SK-MEL-5 (cell line): ENCODE measurements around the gene CDK2. TPM values are rescaled to one million over a fixed set of nuclear protein-coding genes. Genes with fewer than 3 reads are reported as not detected.
"Not testable (repeated sequence)": the region's sequence is repeated elsewhere in the genome, so short reads cannot be mapped to it uniquely, and the experiment has no call there.

Experiments used
- DNase-seq: peaks from one replicate; pipeline ENCODE4 v3.0.0-alpha.2; 2016; ENCODE audit warnings: low read depth, low spot score
- in situ Hi-C: cut with HindIII; loops from 2 replicates; pipeline ENCODE4 v1.10.0; 2016; ENCODE audit warnings: low sequenced_read_pairs, high pct_unique_total_duplicates, low pct_unique_long_range_greater_than_20kb
- total RNA-seq: library from RNA; depleted of rRNA; stranded (reverse); fragments of >200 nt; shearing (Covaris generic); gene quantifications from 2 replicates; pipeline ENCODE4 v1.2.3, GENCODE V29; 2014

CDK2 gene
- total RNA-seq, 1 experiment from 2014 or later: 917 TPM

- in situ Hi-C loops: no loop called here
- peak; percentile 100 for DNase-seq
Observed at GRCh38 chr12:55970775-55971174, 4.1 kb downstream of the CDK2 start.

- in situ Hi-C loops: no loop called here
- DNase-seq: peak; percentile 89
Observed at GRCh38 chr12:55972042-55972441, 5.4 kb downstream of the CDK2 start.

GRCh38 chr12:55972456-55972855, 5.8 kb downstream of the CDK2 start:
- in situ Hi-C loops: no loop called here

GRCh38 chr12:55972911-55973598, 6.4 kb downstream of the CDK2 start:
- peak; percentile 53 for DNase-seq
- in situ Hi-C loops: no loop called here

More at GRCh38 chr12:55972456-55972855, 5.8 kb downstream of the CDK2 start:
- no peak for DNase-seq

GRCh38 chr12:55973599-55974307, 7.1 kb downstream of the CDK2 start, which contains the start of gene RAB5B:
TSS of gene RAB5B (plus strand) at chr12:55974078. CDS start at chr12:55986961, 12,883 bp downstream.
- DNase-seq: peak; percentile 100
- in situ Hi-C loops: no loop called here

- DNase-seq: peak; percentile 55
- in situ Hi-C loops: no loop called here
Observed at GRCh38 chr12:55974308-55974730, 7.7 kb downstream of the CDK2 start.

GRCh38 chr12:55978393-55978792, 11.8 kb downstream of the CDK2 start:
- DNase-seq: no peak
- in situ Hi-C loops: no loop called here

GRCh38 chr12:55979069-55979468, 12.4 kb downstream of the CDK2 start:
- DNase-seq: no peak
- in situ Hi-C loops: no loop called here

GRCh38 chr12:55981882-55982281, 15.3 kb downstream of the CDK2 start:
- DNase-seq, in situ Hi-C loops: not testable (repeated sequence)

GRCh38 chr12:55982319-55982936, 15.8 kb downstream of the CDK2 start:
- in situ Hi-C loops: no loop called here
- no peak for DNase-seq

- DNase-seq: no peak
- in situ Hi-C loops: no loop called here
Observed at GRCh38 chr12:55983232-55983842, 16.7 kb downstream of the CDK2 start.

- in situ Hi-C loops: no loop called here
Observed at GRCh38 chr12:55984861-55985260, 18.2 kb downstream of the CDK2 start.

GRCh38 chr12:55985341-55985740, 18.7 kb downstream of the CDK2 start:
- in situ Hi-C loops: no loop called here
- no peak for DNase-seq

More at GRCh38 chr12:55984861-55985260, 18.2 kb downstream of the CDK2 start:
- DNase-seq: no peak

- DNase-seq, in situ Hi-C loops: not testable (repeated sequence)
Observed at GRCh38 chr12:55985976-55986375, 19.3 kb downstream of the CDK2 start.

- no peak for DNase-seq
- in situ Hi-C loops: no loop called here
Observed at GRCh38 chr12:55991110-55991509, 24.5 kb downstream of the CDK2 start.

GRCh38 chr12:55993230-55993853, 26.7 kb downstream of the CDK2 start:
- DNase-seq: no peak
- in situ Hi-C loops: no loop called here

GRCh38 chr12:55995366-55995765, 28.7 kb downstream of the CDK2 start:
- no peak for DNase-seq
- in situ Hi-C loops: no loop called here
